Ishikawa (cell line): ENCODE data around the gene B4GAT1.

Experiments
- CEBPB ChIP-seq: IDR thresholded peaks from 2 replicates; pipeline ENCODE4 v1.6.1; 2012
- CREB1 ChIP-seq: IDR thresholded peaks from 2 replicates; pipeline ENCODE4 v1.6.1; 2012; ENCODE audit warnings: low read depth
- EGR1 ChIP-seq: IDR thresholded peaks from 2 replicates; pipeline ENCODE4 v1.6.1; 2012
- EP300 ChIP-seq: IDR thresholded peaks from 2 replicates; pipeline ENCODE4 v1.6.1; 2012; ENCODE audit warnings: borderline replicate concordance
- FOXM1 ChIP-seq: IDR thresholded peaks from 2 replicates; pipeline ENCODE4 v1.6.1; 2012; ENCODE audit warnings: low read depth, borderline replicate concordance
- MAX ChIP-seq: IDR thresholded peaks from 2 replicates; pipeline ENCODE4 v1.6.1; 2012
- NFIC ChIP-seq: IDR thresholded peaks from 2 replicates; pipeline ENCODE4 v1.6.1; 2012
- RAD21 ChIP-seq: IDR thresholded peaks from 2 replicates; pipeline ENCODE4 v1.6.1; 2012; ENCODE audit warnings: low read depth
- TAF1 ChIP-seq: IDR thresholded peaks from 2 replicates; pipeline ENCODE4 v1.6.1; 2012; ENCODE audit warnings: low read depth, mild to moderate bottlenecking
- TCF12 ChIP-seq: IDR thresholded peaks from 2 replicates; pipeline ENCODE4 v1.6.1; 2012; ENCODE audit warnings: low read depth
- TEAD4 ChIP-seq: IDR thresholded peaks from 2 replicates; pipeline ENCODE4 v1.6.1; 2012
- USF1 ChIP-seq: IDR thresholded peaks from 2 replicates; pipeline ENCODE4 v1.6.1; 2012
- YY1 ChIP-seq: IDR thresholded peaks from 2 replicates; pipeline ENCODE4 v1.6.1; 2012; ENCODE audit warnings: low read depth
- ZBTB7A ChIP-seq: IDR thresholded peaks from 2 replicates; pipeline ENCODE4 v1.6.1; 2012; ENCODE audit warnings: low read depth
- TF ChIP-seq, protein P1 (sequence below): IDR thresholded peaks from 2 replicates; pipeline ENCODE4 v1.6.1; 2012; ENCODE audit warnings: low read depth, mild to moderate bottlenecking

The B4GAT1 gene

GRCh38 chr11:66386171-66387069, 39.0 kb upstream of the B4GAT1 start:
- TF ChIP-seq TEAD4, result 0 out of 2 replicates have a peak, but pooled peaks have one; percentile 10
- no peak for TF ChIP-seq ZBTB7A
- no peak for TF ChIP-seq NFIC
- no peak for TF ChIP-seq EP300
- peak; percentile 76 for TF ChIP-seq RAD21
- TF ChIP-seq FOXM1, result no peak
- TF ChIP-seq USF1, result no peak
- no peak for TF ChIP-seq EGR1
- TF ChIP-seq TCF12, result no peak
- TF ChIP-seq MAX, result no peak
- TF ChIP-seq CEBPB, result peak; percentile 94
- TF ChIP-seq, protein P1, sequence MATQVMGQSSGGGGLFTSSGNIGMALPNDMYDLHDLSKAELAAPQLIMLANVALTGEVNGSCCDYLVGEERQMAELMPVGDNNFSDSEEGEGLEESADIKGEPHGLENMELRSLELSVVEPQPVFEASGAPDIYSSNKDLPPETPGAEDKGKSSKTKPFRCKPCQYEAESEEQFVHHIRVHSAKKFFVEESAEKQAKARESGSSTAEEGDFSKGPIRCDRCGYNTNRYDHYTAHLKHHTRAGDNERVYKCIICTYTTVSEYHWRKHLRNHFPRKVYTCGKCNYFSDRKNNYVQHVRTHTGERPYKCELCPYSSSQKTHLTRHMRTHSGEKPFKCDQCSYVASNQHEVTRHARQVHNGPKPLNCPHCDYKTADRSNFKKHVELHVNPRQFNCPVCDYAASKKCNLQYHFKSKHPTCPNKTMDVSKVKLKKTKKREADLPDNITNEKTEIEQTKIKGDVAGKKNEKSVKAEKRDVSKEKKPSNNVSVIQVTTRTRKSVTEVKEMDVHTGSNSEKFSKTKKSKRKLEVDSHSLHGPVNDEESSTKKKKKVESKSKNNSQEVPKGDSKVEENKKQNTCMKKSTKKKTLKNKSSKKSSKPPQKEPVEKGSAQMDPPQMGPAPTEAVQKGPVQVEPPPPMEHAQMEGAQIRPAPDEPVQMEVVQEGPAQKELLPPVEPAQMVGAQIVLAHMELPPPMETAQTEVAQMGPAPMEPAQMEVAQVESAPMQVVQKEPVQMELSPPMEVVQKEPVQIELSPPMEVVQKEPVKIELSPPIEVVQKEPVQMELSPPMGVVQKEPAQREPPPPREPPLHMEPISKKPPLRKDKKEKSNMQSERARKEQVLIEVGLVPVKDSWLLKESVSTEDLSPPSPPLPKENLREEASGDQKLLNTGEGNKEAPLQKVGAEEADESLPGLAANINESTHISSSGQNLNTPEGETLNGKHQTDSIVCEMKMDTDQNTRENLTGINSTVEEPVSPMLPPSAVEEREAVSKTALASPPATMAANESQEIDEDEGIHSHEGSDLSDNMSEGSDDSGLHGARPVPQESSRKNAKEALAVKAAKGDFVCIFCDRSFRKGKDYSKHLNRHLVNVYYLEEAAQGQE, result no peak
- TF ChIP-seq TAF1, result no peak
- no peak for TF ChIP-seq CREB1
- 0 out of 2 replicates have a peak, but pooled peaks have one; percentile 45 for TF ChIP-seq YY1

DNA sequence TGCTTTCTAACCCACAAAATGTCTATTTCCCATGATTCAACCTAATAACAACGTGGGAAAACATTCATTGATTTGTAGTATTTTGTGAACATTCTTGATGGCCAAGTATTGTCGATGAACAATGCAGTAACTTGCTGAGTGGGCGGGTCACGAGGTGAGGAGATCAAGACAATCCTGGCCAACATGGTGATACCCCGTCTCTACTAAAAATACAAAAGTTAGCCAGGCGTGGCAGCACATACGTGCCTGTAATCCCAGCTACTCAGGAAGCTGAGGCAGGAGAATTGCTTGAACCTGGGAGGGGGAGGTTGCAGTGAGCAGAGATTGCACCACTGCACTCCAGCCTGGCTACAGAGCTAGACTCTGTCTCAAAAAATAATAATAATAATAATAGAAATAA, 32.8 kb upstream of the B4GAT1 start:
- TF ChIP-seq EP300 (peak; percentile 53; the same call in 1 of the 2 replicates), TEAD4 (peak; percentile 18; the same call in 1 of the 2 replicates), EGR1 (peak; percentile 57), CEBPB (0 out of 2 replicates have a peak, but pooled peaks have one; percentile 13), USF1 (0 out of 2 replicates have a peak, but pooled peaks have one; percentile 39)

DNA sequence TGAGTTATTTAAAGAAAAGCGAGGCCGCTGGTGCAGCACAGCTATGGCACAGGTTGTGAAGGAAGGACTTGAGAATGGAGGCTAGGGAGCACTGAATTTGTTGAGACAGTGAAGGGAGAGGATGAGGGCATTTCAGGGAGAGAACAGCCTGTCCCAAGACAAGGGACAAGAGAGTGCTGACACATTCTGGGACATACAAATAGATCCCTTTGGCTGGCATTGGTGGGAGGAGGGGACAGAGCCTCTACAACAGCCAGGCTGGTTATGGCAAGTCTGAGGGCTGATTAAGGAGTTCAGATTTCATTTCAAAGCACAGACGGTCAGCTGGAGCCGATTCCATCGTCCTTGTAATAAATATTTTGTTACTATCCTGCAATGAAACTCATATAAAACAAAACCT, 25.8 kb upstream of the B4GAT1 start:
- TF ChIP-seq FOXM1 (no peak), YY1 (no peak), TEAD4 (no peak), EGR1 (no peak), NFIC (no peak)

DNA sequence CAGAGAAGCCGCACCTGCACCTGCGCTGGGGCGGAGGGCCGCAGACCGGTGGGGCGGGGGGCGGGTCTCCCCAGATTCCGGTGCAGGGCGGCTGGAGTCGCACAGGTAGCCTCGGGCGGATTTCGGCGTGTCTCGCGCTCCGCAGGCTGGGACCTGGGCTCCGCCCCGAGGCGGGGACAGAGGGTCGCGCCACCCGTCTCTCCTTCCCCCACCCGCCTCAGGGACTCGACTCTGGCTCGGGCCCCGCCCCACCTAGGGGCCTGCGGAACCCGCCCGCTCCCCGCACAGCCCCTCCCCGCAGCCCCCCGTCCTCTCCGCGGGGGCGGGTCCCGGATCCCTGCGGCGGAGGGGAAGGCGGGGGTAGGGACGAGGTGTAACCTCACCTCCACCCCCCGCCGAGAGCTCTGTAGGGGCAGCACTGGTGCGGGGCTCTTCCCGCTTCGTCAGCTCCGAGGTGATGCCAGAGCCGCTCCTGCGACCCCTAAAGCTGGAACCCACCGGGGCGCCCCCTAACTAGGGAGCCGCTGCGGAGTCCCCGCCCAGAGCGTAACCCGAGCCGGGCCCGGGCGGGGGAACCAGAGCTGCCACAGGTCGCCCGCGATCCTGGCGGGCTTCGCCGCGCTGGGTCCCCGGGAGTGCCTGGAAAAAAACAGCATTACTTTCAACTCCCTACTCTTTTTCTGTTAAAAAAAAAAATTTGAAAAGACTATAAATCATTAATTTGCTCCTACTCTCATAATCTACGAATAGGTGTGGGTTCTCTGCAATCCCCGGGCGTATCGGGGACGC, 24.4 kb upstream of the B4GAT1 start, which contains the start of gene SLC29A2:
TSS of gene SLC29A2 (minus strand) at position 134 of the 789 bp plus-strand sequence. CDS start 169 bp downstream, outside the sequence.
- no peak for TF ChIP-seq RAD21
- TF ChIP-seq USF1, result no peak
- peak; percentile 50; the same call in 1 of the 2 replicates for TF ChIP-seq TAF1
- no peak for TF ChIP-seq CEBPB
- TF ChIP-seq, protein P1, result no peak
- TF ChIP-seq CREB1, result peak; percentile 25; the same call in 1 of the 2 replicates
- peak; percentile 7 for TF ChIP-seq TCF12
- peak; percentile 34; the same call in 1 of the 2 replicates for TF ChIP-seq EP300
- peak; percentile 95 for TF ChIP-seq ZBTB7A
- peak; percentile 71 for TF ChIP-seq EGR1
